ENCODE measurements around the gene XIRP1.

The XIRP1 gene

DNA sequence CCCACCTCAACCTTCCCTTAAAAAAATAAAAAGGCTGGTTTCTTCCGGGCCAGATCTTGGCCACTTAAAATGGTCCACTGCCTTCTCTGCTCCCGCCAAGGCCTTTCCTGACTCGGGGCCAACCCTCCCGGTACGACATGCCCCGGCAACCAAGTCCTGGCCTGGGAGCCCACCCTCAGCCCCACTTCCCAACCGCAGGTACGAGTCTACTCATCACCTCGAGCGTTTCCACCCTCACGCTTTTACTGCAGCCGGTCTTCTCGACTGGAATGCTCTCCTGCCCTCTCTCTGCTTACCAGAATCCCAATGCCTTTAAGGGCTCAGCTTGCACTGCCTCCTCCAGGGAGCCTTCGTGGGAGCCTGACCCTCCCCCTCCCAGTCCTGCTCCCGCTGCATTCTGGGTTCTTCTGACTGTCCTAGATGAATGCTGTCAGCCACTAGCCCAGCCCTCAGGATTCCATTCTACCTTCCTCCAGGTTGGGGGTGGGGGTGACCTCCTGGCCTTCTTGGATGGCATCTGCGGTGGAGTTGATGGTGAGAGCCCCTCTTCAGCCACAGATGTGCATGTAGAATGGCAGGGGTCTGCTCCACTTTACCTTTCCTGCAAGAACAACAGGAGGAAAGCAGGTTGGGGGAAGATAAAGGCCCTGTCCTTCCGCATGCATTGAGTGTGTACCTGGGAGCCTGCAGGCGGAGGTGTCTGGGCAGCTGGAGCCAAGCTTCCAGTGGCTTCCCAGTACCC is 37.9 kb downstream of the XIRP1 start:
- no peak overlapping the region for H3K4me3 ChIP-seq (ENCODE audit: low read depth, low read length)
- DNase-seq (ENCODE audit: low read depth), result no peak
- TF ChIP-seq, protein P1, sequence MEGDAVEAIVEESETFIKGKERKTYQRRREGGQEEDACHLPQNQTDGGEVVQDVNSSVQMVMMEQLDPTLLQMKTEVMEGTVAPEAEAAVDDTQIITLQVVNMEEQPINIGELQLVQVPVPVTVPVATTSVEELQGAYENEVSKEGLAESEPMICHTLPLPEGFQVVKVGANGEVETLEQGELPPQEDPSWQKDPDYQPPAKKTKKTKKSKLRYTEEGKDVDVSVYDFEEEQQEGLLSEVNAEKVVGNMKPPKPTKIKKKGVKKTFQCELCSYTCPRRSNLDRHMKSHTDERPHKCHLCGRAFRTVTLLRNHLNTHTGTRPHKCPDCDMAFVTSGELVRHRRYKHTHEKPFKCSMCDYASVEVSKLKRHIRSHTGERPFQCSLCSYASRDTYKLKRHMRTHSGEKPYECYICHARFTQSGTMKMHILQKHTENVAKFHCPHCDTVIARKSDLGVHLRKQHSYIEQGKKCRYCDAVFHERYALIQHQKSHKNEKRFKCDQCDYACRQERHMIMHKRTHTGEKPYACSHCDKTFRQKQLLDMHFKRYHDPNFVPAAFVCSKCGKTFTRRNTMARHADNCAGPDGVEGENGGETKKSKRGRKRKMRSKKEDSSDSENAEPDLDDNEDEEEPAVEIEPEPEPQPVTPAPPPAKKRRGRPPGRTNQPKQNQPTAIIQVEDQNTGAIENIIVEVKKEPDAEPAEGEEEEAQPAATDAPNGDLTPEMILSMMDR (conservative IDR thresholded peaks at IDR 0.05; ENCODE audit: low read depth, low read length), result no peak

DNA sequence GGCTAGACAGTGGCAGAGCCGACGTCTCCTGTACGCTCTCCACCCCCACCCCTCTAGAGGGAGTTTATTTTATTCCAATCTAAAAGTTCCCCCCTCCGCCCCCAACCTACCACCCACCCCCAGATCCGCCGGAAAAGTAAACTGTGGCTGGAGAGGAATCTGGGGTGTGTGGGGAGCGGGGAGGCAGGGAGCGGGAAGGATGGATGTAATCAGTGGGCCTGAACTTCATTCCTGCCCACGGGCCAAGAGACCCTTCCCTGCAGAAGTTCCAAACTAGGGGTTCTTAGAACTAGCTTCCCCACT is 38.5 kb downstream of the XIRP1 start:
- H3K4me3 ChIP-seq (ENCODE audit: low read depth, low read length), result peak overlapping the region; percentile 55
- TF ChIP-seq, protein P1 (conservative IDR thresholded peaks at IDR 0.05; ENCODE audit: low read depth, low read length), result no peak
- DNase-seq (ENCODE audit: low read depth), result no peak

DNA sequence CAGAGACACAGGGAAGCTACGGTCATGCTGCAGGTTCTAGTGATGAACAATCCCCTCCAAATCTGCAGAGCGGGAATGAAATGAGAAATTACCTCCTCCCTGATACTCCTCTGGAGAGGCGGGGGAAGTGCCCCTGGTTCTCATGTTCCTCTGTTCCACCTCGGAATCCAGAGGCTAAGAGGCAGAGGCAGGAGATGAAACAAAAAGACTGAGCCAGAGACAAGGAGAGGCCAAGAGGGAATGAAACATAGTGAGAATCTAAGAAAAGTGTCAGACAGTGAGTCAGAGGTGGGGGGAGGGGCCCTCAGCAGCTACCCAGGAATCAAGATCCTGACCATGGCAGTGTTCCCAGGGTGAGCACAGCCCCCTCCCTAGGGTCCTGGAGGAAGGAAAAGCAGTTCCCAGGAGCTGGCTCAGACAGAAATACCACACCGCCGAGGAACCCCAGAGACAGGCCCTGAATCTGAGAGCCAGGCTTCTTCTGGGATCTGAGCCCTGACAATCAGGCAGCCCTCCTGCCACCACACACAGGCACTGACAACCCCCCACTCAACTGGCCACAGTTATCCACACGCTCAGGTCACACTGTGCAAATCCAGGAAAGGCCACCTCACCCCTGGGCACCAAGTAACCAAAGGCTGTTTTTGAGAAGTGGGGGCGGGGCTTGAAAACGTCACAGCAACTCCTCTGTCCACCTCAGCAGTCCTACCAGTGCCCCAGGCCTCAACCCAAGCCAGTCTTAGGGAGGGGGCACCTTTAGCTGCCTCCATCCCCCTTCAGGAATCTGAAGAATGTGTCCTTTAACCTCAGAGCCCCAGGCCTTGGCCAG is 41.4 kb downstream of the XIRP1 start:
- H3K4me3 ChIP-seq (ENCODE audit: low read depth, low read length), result peak overlapping the region; percentile 90
- TF ChIP-seq, protein P1 (conservative IDR thresholded peaks at IDR 0.05; ENCODE audit: low read depth, low read length), result no peak
- peak; percentile 97 for DNase-seq (ENCODE audit: low read depth)

DNA sequence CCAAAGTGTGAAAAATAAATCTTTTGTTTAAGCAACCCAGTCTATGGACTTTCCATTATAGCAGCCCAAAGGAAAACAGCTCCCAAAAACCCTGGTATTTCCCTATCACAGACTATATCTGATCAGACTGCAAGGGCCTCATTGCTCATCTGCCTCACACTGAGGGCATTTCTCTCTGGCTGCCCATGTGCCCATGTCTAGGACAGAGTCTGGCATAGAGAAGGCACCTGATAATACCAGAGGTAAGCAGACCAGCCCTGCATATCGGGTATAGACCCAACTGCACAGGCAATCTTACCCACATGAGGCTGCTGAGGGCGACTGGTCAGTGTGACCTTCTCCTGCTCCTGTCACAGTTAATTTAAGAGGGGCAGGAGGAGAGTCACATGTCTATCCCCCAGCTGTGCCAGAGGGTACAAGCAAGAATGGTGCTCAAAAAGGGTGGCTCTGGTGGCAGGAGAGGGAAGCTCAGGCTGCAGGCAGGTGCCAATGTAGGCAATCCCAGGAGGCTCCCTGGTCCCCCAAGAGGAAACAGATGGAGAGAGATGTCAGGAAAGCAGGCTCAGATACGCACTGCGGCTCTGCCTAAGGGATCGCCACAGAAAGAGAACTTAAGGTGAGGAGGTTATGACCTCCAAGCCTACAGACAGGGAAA is 42.1 kb downstream of the XIRP1 start:
- TF ChIP-seq, protein P1 (conservative IDR thresholded peaks at IDR 0.05; ENCODE audit: low read depth, low read length), result peak; percentile 17
- no peak for DNase-seq (ENCODE audit: low read depth)

DNA sequence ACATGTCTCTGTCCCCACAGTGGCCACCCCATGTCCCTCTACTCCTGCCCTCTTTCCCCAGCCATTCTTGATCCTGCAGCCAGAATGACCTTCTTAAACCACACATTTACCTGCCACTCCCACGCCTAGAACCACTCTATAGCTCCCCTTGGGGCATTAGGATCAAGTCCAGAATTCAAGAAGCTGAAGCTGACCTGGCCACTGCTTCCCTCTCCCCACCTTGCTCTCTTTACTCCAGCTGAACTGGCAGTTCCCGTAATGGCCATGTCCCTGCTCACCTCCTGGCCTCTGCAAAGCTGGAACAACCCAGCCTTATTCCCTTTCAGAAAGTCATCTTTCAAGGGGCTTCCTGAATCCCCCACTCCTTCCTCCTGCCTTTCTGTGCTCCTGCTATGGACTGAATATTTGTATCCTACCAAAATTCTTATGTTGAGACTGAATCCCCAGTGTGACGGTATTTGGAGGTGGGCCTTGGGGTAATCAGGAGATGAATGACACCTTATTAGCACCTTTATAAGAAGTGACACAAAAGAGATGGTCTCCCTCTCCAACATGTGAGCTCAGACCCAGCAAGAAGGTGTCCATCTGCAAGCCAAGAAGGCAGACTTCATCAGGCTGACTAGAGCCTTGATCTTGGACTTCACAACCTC is 42.8 kb downstream of the XIRP1 start:
- DNase-seq (ENCODE audit: low read depth), result no peak
- H3K4me3 ChIP-seq (ENCODE audit: low read depth, low read length), result no peak overlapping the region

More for the DNA sequence above, 42.1 kb downstream of the XIRP1 start:
- peak overlapping the region; percentile 22 for H3K4me3 ChIP-seq (ENCODE audit: low read depth, low read length)

DNA sequence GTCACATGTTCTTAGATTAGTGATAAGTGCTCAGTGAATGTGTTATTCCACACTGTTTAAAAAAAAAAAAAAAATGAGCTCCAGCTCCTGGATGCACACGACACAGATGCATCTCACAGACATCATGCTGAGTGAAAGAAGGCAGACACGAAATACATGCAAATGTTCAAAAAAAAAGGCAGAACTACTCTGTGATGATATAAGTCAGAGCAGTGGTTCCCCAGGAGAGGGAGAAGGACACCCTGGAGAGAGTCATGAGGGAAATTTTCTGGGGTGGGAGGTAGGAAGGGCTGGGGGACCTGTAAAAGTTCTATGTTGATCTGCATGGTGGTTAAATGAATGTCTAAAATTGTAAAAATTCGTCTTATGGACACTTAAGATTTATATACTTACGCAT is 43.3 kb downstream of the XIRP1 start:
- H3K4me3 ChIP-seq (ENCODE audit: low read depth, low read length), result no peak overlapping the region
- peak; percentile 48 for DNase-seq (ENCODE audit: low read depth)
- TF ChIP-seq, protein P1 (conservative IDR thresholded peaks at IDR 0.05; ENCODE audit: low read depth, low read length), result no peak

More for the DNA sequence above, 42.8 kb downstream of the XIRP1 start:
- TF ChIP-seq, protein P1 (conservative IDR thresholded peaks at IDR 0.05; ENCODE audit: low read depth, low read length), result no peak
